HCT116 (cell line): ENCODE data around the gene NFIA.

Source experiments
- JUND ChIP-seq: IDR thresholded peaks from 2 replicates; pipeline ENCODE4 v1.6.1; 2012
- POLR2A ChIP-seq: IDR thresholded peaks from 2 replicates; pipeline ENCODE4 v1.7.0; 2011; ENCODE audit warnings: borderline replicate concordance; ENCODE audit not compliant: insufficient read depth, insufficient read length; ENCODE audit errors: extremely low read depth
- YY1 ChIP-seq: IDR thresholded peaks from 2 replicates; pipeline ENCODE4 v1.6.1; 2011; ENCODE audit warnings: low read length, low read depth, moderate library complexity, mild to moderate bottlenecking; ENCODE audit not compliant: insufficient replicate concordance; ENCODE audit errors: extremely low read depth
- TF ChIP-seq, protein P1 (sequence below), 3 experiments: fragments of 200-600 bp in 1 of 3; sonication (generic) in 1 of 3; IDR thresholded peaks in 2 of 3; conservative IDR thresholded peaks in 1 of 3; 2 replicates each; pipeline ENCODE4 v1.5.1; 2012 to 2017; ENCODE audit warnings: low read depth in 2 of 3, low read length in 2 of 3, antibody characterized with exemption in 1 of 3, borderline replicate concordance in 1 of 3, control low read depth in 1 of 3, mild to moderate bottlenecking in 1 of 3, mixed read lengths in 1 of 3, mixed run types in 1 of 3, moderate library complexity in 1 of 3; ENCODE audit not compliant: insufficient read depth in 1 of 3

DNA sequence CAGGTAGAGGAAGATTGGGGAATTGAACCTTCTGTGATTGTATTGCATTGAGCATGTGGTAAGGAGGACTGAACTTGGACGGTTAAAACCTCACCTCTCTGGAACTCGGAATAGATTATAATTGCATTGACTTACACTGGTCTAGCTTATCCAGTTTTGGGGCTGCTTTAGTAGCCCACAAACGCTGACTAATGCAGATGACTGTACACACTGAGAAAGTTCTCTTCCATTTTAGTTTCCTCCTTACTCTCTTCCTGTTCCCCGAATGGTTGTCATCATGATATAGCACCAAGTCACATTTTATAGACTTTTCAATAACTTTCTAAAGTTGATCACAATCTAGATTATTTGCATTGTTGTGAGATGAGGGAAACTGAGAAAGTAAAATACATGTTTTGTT, 78.2 kb downstream of the NFIA start:
- TF ChIP-seq, protein P1, sequence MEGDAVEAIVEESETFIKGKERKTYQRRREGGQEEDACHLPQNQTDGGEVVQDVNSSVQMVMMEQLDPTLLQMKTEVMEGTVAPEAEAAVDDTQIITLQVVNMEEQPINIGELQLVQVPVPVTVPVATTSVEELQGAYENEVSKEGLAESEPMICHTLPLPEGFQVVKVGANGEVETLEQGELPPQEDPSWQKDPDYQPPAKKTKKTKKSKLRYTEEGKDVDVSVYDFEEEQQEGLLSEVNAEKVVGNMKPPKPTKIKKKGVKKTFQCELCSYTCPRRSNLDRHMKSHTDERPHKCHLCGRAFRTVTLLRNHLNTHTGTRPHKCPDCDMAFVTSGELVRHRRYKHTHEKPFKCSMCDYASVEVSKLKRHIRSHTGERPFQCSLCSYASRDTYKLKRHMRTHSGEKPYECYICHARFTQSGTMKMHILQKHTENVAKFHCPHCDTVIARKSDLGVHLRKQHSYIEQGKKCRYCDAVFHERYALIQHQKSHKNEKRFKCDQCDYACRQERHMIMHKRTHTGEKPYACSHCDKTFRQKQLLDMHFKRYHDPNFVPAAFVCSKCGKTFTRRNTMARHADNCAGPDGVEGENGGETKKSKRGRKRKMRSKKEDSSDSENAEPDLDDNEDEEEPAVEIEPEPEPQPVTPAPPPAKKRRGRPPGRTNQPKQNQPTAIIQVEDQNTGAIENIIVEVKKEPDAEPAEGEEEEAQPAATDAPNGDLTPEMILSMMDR (IDR thresholded peaks at IDR 0.05 in 2 of 3, conservative IDR thresholded peaks at IDR 0.05 in 1 of 3; ENCODE audit: borderline replicate concordance in 1 of 3, insufficient read depth in 1 of 3, low read depth in 2 of 3, low read length in 2 of 3), result no peak
- no peak for TF ChIP-seq YY1
- no peak for TF ChIP-seq POLR2A
- no peak for TF ChIP-seq JUND
